Measurements from ENCODE around the gene GNAL. TPM values are rescaled to one million over a fixed set of nuclear protein-coding genes. Genes with fewer than 3 reads are reported as not detected.

The GNAL gene
- total and polyA plus RNA-seq, 2 of the 4 experiments (the other 2 are of a cell fraction) = 0.15 to 0.36 TPM

DNA sequence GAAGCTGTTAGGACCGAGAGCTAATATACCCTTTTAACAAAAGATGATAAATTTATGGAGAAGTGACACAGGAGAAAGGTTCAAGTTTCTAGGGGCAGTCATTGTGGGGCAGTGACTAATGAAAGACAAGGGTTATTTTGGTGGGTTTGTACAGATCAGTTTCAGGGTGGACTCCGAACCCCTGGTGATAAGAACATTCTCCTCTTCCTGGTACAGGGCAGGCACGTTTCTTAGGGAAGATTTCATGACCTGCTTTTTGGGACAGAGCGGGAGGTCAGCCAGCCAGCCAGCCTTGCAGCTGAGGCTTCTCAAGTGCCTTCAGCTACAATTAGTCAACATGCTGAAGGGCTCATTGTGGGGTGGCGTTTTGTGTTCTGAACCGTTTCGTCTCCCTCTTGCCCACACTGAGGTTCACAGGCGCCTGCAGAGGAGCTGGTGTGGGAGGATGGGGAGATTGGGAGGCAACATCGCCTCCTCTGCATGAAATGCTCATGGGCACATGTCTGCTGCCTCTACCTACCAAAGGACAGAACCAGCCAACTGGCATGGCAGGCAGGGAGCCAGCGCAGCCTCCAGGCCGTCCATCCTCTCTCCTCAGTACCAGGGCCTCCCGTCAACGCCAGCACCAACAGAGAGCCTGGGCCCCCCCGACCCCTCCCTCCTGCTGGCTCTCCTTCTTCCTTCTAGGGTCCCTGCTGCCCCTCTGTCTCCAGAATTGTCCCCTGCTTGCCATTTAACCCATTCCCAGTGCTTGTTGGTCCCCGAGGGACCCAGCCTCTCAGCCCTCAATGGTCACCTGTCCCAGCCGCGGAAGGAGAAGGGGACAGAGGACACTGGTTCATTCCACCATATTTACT, 171.8 kb downstream of the GNAL start:
- Histone ChIP-seq H3K27ac (ENCODE audit: insufficient read depth, low read length) (no peak overlapping the region; the same call in 1 of the 2 replicates), H2AK5ac (ENCODE audit: low read depth, low read length) (peak overlapping the region; percentile 77), H3K4me3 (ENCODE audit: insufficient read depth, low read depth, low read length) (no peak overlapping the region), H3K4me1 (ENCODE audit: control insufficient read depth, insufficient read depth, low read length) (peaks cover 21% of the 10 kb centered on the region), H4K91ac (ENCODE audit: insufficient read depth, low read depth, low read length) (peak overlapping the region; percentile 41), H3K79me1 (ENCODE audit: low read depth in 1 of 2, low read length in 2 of 2) (peaks cover 10 to 17% of the 10 kb centered on the region in 2 experiments; a peak in 3 of 4 replicates), H4K5ac (ENCODE audit: low read depth, low read length) (peak overlapping the region; percentile 39), H3K14ac (replicated peaks; ENCODE audit: low read depth, low read length) (peak overlapping the region; percentile 58; the same call in 1 of the 2 replicates), H3K27me3 (ENCODE audit: control insufficient read depth, insufficient read depth, low read length) (no peaks in the 10 kb centered on the region), H2AK9ac (replicated peaks; ENCODE audit: low read depth, low read length, poor library complexity) (no peak overlapping the region), H3K18ac (ENCODE audit: low read depth, low read length) (peak overlapping the region; percentile 79), H3K9ac (ENCODE audit: low read depth, low read length) (no peak overlapping the region), H3K9me3 (ENCODE audit: control insufficient read depth, insufficient read depth, low read length) (no peaks in the 10 kb centered on the region), H3K23ac (ENCODE audit: low read depth, low read length) (no peak overlapping the region), H3K36me3 (ENCODE audit: control insufficient read depth, insufficient read depth, low read length) (no peaks in the 10 kb centered on the region), H2BK20ac (ENCODE audit: low read depth, low read length) (peak overlapping the region; percentile 82; the same call in 1 of the 2 replicates), H4K20me1 (ENCODE audit: insufficient read depth, low read length) (no peaks in the 10 kb centered on the region), H2AFZ (replicated peaks; ENCODE audit: low read length, poor library complexity) (no peak overlapping the region), H2BK120ac (ENCODE audit: low read depth, low read length) (peak overlapping the region; percentile 76; the same call in 1 of the 2 replicates), H2BK15ac (ENCODE audit: low read depth, low read length) (peak overlapping the region; percentile 57), H3K56ac (ENCODE audit: extremely low read depth, insufficient read depth, low read length) (no peak overlapping the region), H3K4me2 (ENCODE audit: low read depth, low read length) (no peak overlapping the region), H3K4ac (ENCODE audit: low read depth, low read length) (peak overlapping the region; percentile 74), H3K9me1 (ENCODE audit: insufficient read depth, low read length) (peaks cover 7% of the 10 kb centered on the region; the same call in 1 of the 2 replicates), H2BK5ac (ENCODE audit: low read depth, low read length, poor library complexity, severe bottlenecking) (peak overlapping the region; percentile 99), H4K8ac (ENCODE audit: low read depth in 2 of 2, low read length in 2 of 2) (peak overlapping the region; percentile 26 to 56)
- BruUV-seq (replicated peaks) = no TSS peak
- ATAC-seq (ENCODE audit: low read depth) = no peak
- 95% methylated on average over 5 of the region's 17 CpGs; no CpG with 5 or more reads in 1 of the 2 experiments for WGBS, 2 experiments (ENCODE audit: extremely low coverage in 2 of 2, insufficient read length in 1 of 2)
- dilution Hi-C loops (cut with HindIII; ENCODE audit: low sequenced_read_pairs, unreplicated experiment) = no loop called here
- CTCF ChIA-PET = no interaction called here
- in situ Hi-C loops (cut with MboI; ENCODE audit: low sequenced_read_pairs) = no loop called here
- POLR2A ChIA-PET (ENCODE audit: unreplicated experiment) = no interaction called here
- DNase-seq = no peak
- intact Hi-C loops (cut with micrococcal nuclease) = no loop called here
- TF ChIP-seq MXI1 (IDR thresholded peaks at IDR 0.05; ENCODE audit: borderline replicate concordance, low read depth, low read length) (no peak), MAZ (IDR thresholded peaks at IDR 0.05; ENCODE audit: borderline replicate concordance, low read depth, low read length) (no peak), RCOR1 (IDR thresholded peaks at IDR 0.05; ENCODE audit: insufficient replicate concordance, low read length) (no peak), FOS (IDR thresholded peaks at IDR 0.05; ENCODE audit: low read depth, low read length) (no peak), CEBPB (IDR thresholded peaks at IDR 0.05; ENCODE audit: low read depth, low read length) (no peak), BHLHE40 (IDR thresholded peaks at IDR 0.05; ENCODE audit: low read depth, low read length) (no peak), RAD21 (IDR thresholded peaks at IDR 0.05; ENCODE audit: low read length) (no peak), POLR2A (IDR thresholded peaks at IDR 0.05; ENCODE audit: low read depth, low read length) (no peak), CHD1 (IDR thresholded peaks at IDR 0.05; ENCODE audit: low read depth, low read length) (no peak), SMC3 (IDR thresholded peaks at IDR 0.05; ENCODE audit: low read depth, low read length) (no peak), RFX5 (IDR thresholded peaks at IDR 0.05; ENCODE audit: low read depth, low read length) (no peak), MAFK (IDR thresholded peaks at IDR 0.05; ENCODE audit: low read depth, low read length) (no peak), NFE2L2 (IDR thresholded peaks at IDR 0.05; ENCODE audit: low read depth, low read length) (no peak)
- TF ChIP-seq, protein P1, sequence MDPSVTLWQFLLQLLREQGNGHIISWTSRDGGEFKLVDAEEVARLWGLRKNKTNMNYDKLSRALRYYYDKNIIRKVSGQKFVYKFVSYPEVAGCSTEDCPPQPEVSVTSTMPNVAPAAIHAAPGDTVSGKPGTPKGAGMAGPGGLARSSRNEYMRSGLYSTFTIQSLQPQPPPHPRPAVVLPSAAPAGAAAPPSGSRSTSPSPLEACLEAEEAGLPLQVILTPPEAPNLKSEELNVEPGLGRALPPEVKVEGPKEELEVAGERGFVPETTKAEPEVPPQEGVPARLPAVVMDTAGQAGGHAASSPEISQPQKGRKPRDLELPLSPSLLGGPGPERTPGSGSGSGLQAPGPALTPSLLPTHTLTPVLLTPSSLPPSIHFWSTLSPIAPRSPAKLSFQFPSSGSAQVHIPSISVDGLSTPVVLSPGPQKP (IDR thresholded peaks at IDR 0.05; ENCODE audit: borderline replicate concordance, low read depth, low read length) = no peak
- TF ChIP-seq, protein P2, sequence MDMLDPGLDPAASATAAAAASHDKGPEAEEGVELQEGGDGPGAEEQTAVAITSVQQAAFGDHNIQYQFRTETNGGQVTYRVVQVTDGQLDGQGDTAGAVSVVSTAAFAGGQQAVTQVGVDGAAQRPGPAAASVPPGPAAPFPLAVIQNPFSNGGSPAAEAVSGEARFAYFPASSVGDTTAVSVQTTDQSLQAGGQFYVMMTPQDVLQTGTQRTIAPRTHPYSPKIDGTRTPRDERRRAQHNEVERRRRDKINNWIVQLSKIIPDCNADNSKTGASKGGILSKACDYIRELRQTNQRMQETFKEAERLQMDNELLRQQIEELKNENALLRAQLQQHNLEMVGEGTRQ (IDR thresholded peaks at IDR 0.05; ENCODE audit: low read depth, low read length) = no peak
